M059J (cell line): ENCODE data around the gene FXYD1. TPM values are rescaled to one million over a fixed set of nuclear protein-coding genes. Genes with fewer than 3 reads are reported as not detected.

ENCODE experiments used
- DNase-seq: peaks from one replicate; pipeline ENCODE4 v3.0.0-alpha.2; 2012; ENCODE audit warnings: low read depth
- total RNA-seq: library from RNA; depleted of rRNA; stranded (reverse); fragments of >200 nt; shearing (Covaris generic); gene quantifications from 2 replicates; pipeline ENCODE4 v1.2.3, GENCODE V29; 2014

The FXYD1 gene
- total RNA-seq, 1 experiment from 2014 or later: not detected

GRCh38 chr19:35160629-35161433 is 22.2 kb downstream of the FXYD1 start:
- no peak for DNase-seq

GRCh38 chr19:35161434-35161743 is 22.8 kb downstream of the FXYD1 start:
- DNase-seq: no peak

- DNase-seq: peak; percentile 84
Observed at GRCh38 chr19:35162471-35163326, 24.1 kb downstream of the FXYD1 start.

GRCh38 chr19:35164418-35164817 is 25.8 kb downstream of the FXYD1 start:
- peak; percentile 44 for DNase-seq

- DNase-seq: no peak
Observed at GRCh38 chr19:35165200-35166058, 26.8 kb downstream of the FXYD1 start.

GRCh38 chr19:35166100-35167063 is 27.8 kb downstream of the FXYD1 start:
- no peak for DNase-seq

GRCh38 chr19:35167251-35168119 is 28.9 kb downstream of the FXYD1 start:
- DNase-seq: peak; percentile 44

- DNase-seq: peak; percentile 82
Observed at GRCh38 chr19:35168196-35168595, 29.6 kb downstream of the FXYD1 start.

- DNase-seq: no peak
Observed at GRCh38 chr19:35169221-35169995, 30.8 kb downstream of the FXYD1 start.

- no peak for DNase-seq
Observed at GRCh38 chr19:35170359-35171061, 31.9 kb downstream of the FXYD1 start.

- DNase-seq: no peak
Observed at GRCh38 chr19:35171730-35172129, 33.1 kb downstream of the FXYD1 start.

GRCh38 chr19:35174226-35174625 is 35.6 kb downstream of the FXYD1 start:
- no peak for DNase-seq

GRCh38 chr19:35176181-35176570 is 37.6 kb downstream of the FXYD1 start:
- DNase-seq: no peak

- no peak for DNase-seq
Observed at GRCh38 chr19:35177377-35178274, 39.0 kb downstream of the FXYD1 start.

GRCh38 chr19:35178701-35179100 is 40.1 kb downstream of the FXYD1 start:
- no peak for DNase-seq

GRCh38 chr19:35179830-35180229 is 41.2 kb downstream of the FXYD1 start:
- DNase-seq: no peak

GRCh38 chr19:35181387-35181786 is 42.8 kb downstream of the FXYD1 start:
- DNase-seq: no peak
